Measurements from ENCODE around the gene PRSS36.

Gene PRSS36

DNA sequence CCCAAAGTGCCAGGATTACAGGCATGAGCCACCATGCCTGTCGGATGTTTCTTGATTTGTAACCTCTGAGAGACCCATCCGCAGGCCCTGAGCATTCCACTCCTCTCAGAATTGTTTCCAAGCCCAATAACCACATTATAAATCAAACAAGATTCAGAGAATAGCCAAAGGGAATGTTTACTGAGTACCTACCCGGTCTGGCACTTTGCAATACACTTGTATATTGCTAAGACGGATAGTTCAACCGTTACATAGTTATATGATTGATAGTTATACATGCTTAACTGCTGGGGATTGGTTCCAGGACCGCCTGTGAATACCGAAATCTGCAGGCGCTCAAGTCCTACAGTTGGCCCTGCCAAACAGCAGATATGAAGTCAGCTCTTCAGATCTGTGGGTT lies 35.4 kb downstream of the PRSS36 start:
- no peak for DNase-seq (ENCODE audit: extremely low read depth, insufficient read length)
- no peak overlapping the region for H3K4me3 ChIP-seq (replicated peaks; ENCODE audit: low read depth, low read length)
- no peaks in the 10 kb centered on the region for H3K27me3 ChIP-seq (replicated peaks; ENCODE audit: control insufficient read depth, insufficient read depth, low read length)
- peaks cover 24% of the 10 kb centered on the region for H3K36me3 ChIP-seq (ENCODE audit: control insufficient read depth, insufficient read depth, low read length)
- TF ChIP-seq, protein P1, sequence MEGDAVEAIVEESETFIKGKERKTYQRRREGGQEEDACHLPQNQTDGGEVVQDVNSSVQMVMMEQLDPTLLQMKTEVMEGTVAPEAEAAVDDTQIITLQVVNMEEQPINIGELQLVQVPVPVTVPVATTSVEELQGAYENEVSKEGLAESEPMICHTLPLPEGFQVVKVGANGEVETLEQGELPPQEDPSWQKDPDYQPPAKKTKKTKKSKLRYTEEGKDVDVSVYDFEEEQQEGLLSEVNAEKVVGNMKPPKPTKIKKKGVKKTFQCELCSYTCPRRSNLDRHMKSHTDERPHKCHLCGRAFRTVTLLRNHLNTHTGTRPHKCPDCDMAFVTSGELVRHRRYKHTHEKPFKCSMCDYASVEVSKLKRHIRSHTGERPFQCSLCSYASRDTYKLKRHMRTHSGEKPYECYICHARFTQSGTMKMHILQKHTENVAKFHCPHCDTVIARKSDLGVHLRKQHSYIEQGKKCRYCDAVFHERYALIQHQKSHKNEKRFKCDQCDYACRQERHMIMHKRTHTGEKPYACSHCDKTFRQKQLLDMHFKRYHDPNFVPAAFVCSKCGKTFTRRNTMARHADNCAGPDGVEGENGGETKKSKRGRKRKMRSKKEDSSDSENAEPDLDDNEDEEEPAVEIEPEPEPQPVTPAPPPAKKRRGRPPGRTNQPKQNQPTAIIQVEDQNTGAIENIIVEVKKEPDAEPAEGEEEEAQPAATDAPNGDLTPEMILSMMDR (IDR thresholded peaks at IDR 0.05; ENCODE audit: insufficient read depth, low read length, poor library complexity, severe bottlenecking): no peak

DNA sequence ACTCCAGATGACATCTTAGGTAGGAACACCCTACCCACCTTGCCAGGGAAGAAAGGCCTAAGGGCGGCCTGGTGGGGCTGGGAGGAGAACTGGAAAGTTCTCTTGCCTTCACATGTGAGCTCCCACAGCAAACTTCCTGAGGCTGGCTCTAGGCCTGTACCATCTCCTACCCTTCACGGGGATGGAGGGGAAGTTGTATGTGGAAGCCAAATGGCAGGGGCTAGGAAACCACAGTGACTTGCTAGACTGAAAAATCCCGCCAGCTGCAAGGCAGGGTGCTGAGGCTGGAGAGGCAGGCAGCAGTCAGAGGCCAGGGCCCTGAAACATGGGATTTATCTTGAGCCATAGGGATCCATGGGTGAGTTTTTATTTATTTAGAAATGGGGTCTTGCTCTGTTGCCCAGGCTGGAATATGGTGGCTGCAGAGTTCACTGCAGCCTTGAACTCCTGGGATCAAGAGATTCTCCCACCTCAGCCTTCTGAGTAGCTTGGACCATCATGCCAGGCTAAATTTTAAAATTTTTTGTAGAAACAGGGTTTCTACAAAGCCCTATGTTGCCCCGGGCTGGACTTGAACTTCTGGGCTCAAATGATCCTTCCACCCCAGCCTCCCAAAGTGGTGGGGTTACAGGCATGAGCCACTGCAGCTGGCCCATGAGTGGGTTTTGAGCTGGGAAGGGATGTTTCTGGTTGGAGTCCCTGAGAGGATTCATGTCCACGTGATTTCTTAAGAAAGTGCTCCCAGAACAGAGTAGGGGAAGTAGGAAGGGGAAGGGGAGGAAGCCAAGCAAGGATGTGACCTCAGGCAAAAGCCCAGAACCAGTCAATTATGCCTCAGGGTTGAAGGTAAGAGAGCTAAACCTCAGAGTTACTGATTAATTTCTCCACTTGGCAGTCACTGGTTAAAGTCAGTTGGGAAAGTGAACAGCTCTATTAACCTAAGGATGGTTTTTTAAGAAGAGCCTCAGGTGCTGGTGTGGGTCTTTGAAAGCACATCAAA lies 36.4 kb downstream of the PRSS36 start:
- DNase-seq (ENCODE audit: extremely low read depth, insufficient read length): no peak
- Histone ChIP-seq H3K36me3 (ENCODE audit: control insufficient read depth, insufficient read depth, low read length) (peaks cover 24% of the 10 kb centered on the region), H3K4me3 (replicated peaks; ENCODE audit: low read depth, low read length) (no peak overlapping the region), H3K27me3 (replicated peaks; ENCODE audit: control insufficient read depth, insufficient read depth, low read length) (no peaks in the 10 kb centered on the region)
- TF ChIP-seq, protein P1 (IDR thresholded peaks at IDR 0.05; ENCODE audit: insufficient read depth, low read length, poor library complexity, severe bottlenecking): no peak

DNA sequence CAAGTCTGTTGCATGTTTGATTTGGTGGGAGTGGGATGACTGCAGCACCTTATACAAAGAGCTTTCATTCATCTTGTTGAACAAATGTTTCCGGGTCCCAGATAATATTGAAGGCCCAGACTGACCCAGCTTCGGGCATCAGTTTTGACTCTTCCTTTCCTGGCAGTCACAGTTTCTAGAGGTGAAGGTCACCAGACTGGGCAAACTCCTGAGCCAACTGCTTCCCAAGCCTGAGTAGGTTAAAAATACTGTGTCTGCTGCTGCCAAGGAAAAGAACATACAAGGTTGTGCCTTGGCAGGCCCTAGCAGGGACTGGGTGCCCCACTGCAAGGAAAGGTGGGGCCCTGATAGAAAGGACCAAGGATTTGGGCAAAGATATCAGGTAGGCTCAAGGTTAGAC lies 37.2 kb downstream of the PRSS36 start:
- no peak overlapping the region for H3K4me3 ChIP-seq (replicated peaks; ENCODE audit: low read depth, low read length)
- H3K36me3 ChIP-seq (ENCODE audit: control insufficient read depth, insufficient read depth, low read length): peaks cover 24% of the 10 kb centered on the region
- no peaks in the 10 kb centered on the region for H3K27me3 ChIP-seq (replicated peaks; ENCODE audit: control insufficient read depth, insufficient read depth, low read length)
- TF ChIP-seq, protein P1 (IDR thresholded peaks at IDR 0.05; ENCODE audit: insufficient read depth, low read length, poor library complexity, severe bottlenecking): no peak
- DNase-seq (ENCODE audit: extremely low read depth, insufficient read length): no peak

DNA sequence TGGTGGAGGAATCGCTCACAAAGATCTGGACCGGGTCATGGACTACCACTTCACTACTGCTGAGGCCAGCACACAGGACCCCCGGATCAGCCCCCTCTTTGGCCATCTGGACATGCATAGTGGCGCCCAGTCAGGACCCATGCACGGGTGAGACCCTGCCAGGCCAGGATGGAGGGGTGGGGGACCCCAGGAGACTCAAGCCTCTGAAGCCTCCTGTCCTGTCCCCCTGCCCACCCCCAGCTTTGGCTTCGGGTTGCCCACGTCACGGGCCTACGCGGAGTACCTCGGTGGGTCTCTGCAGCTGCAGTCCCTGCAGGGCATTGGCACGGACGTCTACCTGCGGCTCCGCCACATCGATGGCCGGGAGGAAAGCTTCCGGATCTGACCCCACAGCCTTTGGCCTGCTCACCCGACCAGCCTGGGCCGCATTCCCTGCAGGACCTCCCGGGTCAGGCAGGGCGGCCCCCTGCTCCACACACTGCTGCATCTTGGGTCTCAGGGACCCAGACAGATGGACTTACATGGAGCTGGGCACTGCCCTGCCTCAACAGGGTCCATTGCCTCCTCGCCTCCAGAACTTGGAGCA lies 37.9 kb downstream of the PRSS36 start:
- H3K4me3 ChIP-seq (replicated peaks; ENCODE audit: low read depth, low read length): no peak overlapping the region
- TF ChIP-seq, protein P1 (IDR thresholded peaks at IDR 0.05; ENCODE audit: insufficient read depth, low read length, poor library complexity, severe bottlenecking): no peak
- no peak for DNase-seq (ENCODE audit: extremely low read depth, insufficient read length)
- peaks cover 24% of the 10 kb centered on the region for H3K36me3 ChIP-seq (ENCODE audit: control insufficient read depth, insufficient read depth, low read length)
- H3K27me3 ChIP-seq (replicated peaks; ENCODE audit: control insufficient read depth, insufficient read depth, low read length): no peaks in the 10 kb centered on the region

DNA sequence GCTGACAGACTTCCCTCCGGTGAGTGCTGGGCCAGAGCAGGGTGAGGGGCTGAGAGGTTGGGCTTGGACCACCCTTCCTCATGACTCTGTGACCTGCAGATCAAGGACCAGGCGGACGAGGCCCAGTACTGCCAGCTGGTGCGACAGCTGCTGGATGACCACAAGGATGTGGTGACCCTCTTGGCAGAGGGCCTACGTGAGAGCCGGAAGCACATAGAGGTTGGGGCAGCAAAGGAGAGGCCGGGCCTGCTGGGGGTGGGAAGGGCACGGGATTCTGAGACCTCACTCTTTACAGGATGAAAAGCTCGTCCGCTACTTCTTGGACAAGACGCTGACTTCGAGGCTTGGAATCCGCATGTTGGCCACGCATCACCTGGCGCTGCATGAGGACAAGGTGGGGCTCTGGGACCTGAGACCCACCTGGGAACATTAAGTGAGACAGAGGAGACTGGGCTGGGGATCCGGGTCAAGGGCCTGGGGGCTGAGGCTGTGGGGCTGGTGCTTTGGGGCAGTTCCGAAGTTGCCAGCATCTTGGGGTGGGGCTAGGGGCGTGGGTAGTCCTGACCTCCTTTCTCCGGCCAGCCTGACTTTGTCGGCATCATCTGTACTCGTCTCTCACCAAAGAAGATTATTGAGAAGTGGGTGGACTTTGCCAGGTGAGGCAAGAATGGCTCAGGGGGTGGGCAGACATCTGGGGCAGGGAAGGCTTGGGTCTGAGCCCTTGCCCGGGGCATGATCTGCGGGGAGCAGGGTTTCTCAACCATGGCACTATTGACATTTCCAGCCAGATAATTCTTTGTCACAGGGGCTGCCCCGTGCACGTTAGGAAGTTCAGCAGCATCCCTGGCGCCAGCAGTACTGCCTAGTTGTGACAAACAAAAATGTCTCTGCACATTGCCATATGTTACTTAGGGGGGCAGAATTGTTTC lies 39.5 kb downstream of the PRSS36 start:
- Histone ChIP-seq H3K36me3 (ENCODE audit: control insufficient read depth, insufficient read depth, low read length) (peaks cover 24% of the 10 kb centered on the region), H3K27me3 (replicated peaks; ENCODE audit: control insufficient read depth, insufficient read depth, low read length) (no peaks in the 10 kb centered on the region), H3K4me3 (replicated peaks; ENCODE audit: low read depth, low read length) (no peak overlapping the region)
- TF ChIP-seq, protein P1 (IDR thresholded peaks at IDR 0.05; ENCODE audit: insufficient read depth, low read length, poor library complexity, severe bottlenecking): no peak
- no peak for DNase-seq (ENCODE audit: extremely low read depth, insufficient read length)

Measured in GM06990 (cell line).